ENCODE results near the gene GSK3B. TPM values are rescaled to one million over a fixed set of nuclear protein-coding genes. Genes with fewer than 3 reads are reported as not detected.

GSK3B gene
- total RNA-seq, 4 donors from 2014 or later, result 26.3 to 43.0 (median 31.8) TPM

DNA sequence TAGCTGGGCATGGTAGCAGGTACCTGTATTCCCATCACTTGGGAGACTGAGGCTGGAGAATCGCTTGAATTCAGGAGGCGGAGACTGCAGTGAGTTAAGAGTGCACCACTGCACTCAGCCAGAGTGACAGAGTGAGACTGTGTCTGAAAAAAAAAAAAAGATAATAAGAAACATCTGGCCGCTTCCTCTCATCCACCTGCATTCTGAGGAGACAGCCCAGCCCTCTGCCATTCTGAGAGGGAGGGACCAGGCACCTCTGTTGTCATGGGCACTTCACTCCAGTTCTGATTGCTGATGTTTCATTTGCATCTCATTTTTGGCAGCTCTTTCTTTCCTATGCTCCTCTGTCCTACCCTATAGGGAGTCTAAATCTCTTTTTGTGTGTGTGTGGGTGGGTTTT lies 36.4 kb upstream of the GSK3B start:
- ATAC-seq (ENCODE audit: low FRiP score), result no peak
- DNase-seq (ENCODE audit: low spot score), result no peak
- TF ChIP-seq, protein P1, sequence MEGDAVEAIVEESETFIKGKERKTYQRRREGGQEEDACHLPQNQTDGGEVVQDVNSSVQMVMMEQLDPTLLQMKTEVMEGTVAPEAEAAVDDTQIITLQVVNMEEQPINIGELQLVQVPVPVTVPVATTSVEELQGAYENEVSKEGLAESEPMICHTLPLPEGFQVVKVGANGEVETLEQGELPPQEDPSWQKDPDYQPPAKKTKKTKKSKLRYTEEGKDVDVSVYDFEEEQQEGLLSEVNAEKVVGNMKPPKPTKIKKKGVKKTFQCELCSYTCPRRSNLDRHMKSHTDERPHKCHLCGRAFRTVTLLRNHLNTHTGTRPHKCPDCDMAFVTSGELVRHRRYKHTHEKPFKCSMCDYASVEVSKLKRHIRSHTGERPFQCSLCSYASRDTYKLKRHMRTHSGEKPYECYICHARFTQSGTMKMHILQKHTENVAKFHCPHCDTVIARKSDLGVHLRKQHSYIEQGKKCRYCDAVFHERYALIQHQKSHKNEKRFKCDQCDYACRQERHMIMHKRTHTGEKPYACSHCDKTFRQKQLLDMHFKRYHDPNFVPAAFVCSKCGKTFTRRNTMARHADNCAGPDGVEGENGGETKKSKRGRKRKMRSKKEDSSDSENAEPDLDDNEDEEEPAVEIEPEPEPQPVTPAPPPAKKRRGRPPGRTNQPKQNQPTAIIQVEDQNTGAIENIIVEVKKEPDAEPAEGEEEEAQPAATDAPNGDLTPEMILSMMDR (IDR thresholded peaks at IDR 0.05), result no peak

DNA sequence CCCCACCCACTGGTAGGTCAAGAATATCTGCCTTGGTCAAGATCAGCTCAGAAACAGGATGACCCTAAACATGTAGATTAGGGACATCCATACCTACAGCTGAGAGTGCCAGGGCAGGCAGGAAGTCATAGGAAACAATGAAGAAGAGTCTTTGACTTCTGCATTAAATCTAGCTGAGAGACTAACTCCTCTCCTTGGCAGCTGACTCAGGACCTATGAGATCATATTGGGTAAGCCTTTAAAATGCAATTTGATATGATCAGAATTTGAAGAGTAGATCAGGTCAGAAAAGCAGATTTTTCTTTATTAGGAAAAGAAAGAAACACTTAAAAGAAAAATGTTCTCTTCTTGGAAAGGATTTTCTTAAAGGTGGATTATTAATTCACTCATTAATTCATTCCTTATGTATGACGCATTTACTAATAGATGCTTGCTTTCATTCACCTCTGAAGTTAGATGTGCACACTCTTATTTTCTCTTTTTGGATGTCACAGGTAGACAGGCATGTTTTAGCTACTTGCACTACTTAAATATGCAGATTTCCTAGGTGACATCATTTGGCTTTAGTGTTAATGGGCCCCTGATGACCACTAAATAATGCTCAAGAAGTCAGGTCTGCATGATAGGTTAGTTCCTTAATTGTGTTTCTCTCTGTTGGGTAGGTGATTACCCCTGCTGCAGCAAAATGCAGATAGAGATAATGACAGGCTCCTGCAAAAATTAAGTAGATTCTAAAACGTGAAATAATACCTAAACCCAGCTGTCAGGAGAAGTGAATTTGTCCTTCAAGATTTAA lies 35.7 kb upstream of the GSK3B start:
- DNase-seq (ENCODE audit: low spot score), result no peak
- ATAC-seq (ENCODE audit: low FRiP score), result no peak
- TF ChIP-seq, protein P1 (IDR thresholded peaks at IDR 0.05), result no peak

DNA sequence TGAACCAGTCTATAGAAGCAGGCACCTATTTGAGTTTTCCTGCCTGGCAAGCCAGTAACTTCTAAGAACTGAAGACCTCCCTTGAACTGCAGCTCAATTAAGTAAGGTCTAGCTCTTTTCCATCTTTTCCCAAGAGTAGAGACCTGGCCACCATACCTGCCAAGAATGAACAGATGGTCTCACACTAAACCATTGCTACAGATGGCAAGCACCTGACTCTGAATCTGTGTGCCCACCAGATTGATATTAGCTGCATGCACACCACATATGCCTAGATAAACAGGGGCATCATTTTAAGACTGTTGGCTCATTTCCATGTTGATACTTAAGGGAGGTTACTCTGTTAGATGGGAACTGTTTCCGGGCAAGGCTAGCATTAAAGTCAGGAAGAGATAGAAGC lies 34.8 kb upstream of the GSK3B start:
- DNase-seq (ENCODE audit: low spot score), result no peak
- ATAC-seq (ENCODE audit: low FRiP score), result no peak
- TF ChIP-seq, protein P1 (IDR thresholded peaks at IDR 0.05), result no peak

DNA sequence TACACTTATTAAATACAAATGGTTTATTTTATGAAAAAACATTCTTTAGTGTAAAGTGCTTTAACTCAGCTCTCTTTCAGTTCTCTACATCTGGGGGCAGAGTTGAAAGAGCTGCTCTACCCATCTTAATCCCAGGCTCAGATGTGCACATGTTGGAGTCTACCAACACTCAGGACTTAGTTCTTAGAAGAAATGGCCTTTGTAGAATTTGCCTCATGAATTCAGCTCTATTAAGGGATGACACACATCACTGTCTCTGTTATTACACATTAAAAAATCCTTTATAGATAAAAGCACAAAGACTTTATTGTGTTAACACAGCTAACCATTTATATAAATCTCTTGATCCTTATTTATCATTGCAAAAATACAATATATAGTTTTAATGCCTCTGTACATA lies 31.7 kb upstream of the GSK3B start:
- ATAC-seq (ENCODE audit: low FRiP score) (no peak), DNase-seq (ENCODE audit: low spot score) (no peak)
- TF ChIP-seq, protein P1 (IDR thresholded peaks at IDR 0.05), result no peak

DNA sequence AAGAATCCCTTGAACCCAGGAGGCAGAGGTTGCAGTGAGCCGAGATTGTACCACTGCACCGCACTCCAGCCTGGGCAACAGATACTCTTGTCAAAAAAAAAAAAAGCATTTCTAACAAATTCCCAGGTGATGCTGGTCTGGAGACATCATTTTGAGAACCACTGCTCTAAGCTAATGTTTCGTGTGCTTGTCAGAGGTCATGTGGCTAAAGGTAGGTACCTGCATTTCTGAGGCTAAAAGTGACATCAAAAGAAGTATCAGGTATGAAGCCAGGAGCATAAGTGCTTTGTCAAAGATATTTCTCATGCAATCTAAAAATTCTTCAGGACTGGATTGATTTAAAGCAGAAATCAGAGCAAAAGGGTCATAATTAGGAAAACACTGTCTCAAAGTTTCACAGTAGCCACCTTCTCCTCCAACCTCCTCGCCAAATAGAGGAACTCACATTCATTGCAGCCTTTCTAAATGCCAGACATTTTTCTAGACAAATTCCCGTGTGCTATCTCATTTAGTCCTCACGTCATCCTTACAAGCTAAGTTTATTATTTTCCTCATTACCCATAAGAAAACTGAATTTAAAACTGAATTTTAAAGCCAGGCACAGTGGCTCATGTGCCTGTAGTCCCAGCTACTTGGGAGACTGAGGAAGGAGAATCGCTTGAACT lies 25.7 kb upstream of the GSK3B start:
- ATAC-seq (ENCODE audit: low FRiP score) (no peak), DNase-seq (ENCODE audit: low spot score) (no peak)
- TF ChIP-seq, protein P1 (IDR thresholded peaks at IDR 0.05), result no peak

DNA sequence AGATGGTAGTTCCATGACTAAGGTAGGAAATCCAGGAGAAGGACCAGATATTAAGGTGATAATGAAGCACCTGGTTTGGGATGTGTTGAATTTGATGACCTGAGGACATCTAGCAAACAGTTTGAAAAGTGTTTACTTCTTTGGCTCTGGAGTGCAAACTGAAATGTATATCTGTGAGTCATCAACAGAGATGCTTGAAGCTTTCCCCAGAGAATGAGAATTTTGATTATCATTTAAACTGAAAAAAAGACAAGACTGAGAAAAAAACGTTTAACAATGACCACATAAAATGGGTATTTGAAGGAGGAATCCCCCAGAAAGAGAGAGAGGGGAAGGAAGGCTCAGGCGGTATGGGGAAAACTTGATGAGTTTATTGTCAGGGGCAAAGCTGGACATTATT lies 20.7 kb upstream of the GSK3B start:
- TF ChIP-seq, protein P1 (IDR thresholded peaks at IDR 0.05), result no peak
- ATAC-seq (ENCODE audit: low FRiP score) (no peak), DNase-seq (ENCODE audit: low spot score) (no peak)

DNA sequence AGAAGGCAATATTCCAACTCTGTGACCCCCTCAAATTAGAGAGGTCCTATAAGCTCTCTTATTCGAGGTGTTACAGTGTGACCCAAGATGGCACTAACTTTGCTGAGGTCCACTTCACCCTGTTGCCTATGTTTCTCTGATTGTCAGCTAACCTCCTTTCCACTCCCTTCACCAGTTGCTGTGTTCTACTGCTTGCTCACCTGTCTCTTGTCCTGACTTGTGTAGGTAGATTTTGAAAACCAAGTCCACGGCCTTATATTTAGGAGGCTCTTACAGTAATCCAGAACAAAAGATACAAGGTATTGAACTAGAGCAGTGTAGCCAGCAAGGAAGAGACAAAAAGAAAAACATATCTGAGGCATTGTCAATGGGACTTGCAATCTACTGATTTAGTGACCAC lies 20.1 kb upstream of the GSK3B start:
- DNase-seq (ENCODE audit: low spot score) (no peak), ATAC-seq (ENCODE audit: low FRiP score) (no peak)
- TF ChIP-seq, protein P1 (IDR thresholded peaks at IDR 0.05), result no peak
